ENCODE measurements around the gene ING3. TPM values are rescaled to one million over a fixed set of nuclear protein-coding genes. Genes with fewer than 3 reads are reported as not detected.

The ING3 gene
- total RNA-seq, 1 experiment from 2014 or later, result 16.1 TPM

DNA sequence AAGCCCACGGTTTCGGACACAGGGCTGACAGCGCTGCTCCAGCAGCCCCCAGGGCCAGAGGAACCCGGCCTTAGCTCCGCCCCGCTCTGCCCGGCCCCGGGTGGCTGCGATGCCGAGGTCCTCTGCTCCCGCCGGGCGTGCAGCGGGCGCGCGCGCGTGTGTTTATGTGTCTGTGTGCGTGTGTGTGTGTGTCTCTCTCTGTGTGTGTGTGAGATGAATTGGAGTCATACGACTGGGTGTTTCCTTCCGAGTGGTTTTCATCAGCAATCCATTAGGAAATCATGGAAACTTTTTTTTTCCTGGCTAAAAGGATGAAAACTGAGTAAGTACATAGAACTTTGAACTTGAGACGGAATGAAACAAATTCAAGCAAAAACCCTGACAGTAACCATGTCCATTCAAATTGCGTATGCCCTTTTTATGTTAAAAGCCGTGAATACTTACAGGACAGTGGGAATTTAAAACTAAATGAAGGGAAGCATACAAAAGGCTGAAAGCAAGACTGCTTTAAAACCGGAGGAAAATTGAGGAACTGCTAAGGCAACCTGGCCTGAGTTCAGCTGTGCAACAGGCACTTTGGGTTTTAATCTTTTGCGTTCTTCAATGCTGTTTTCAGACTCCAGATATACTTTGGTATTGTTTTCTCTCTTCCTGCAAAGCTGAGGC, 38.1 kb downstream of the ING3 start, which contains the start of gene CPED1:
Gene CPED1 (plus strand): TSS at position 121 of the 666 bp plus-strand sequence. CDS start 911 bp downstream, outside the sequence.
- CTCF ChIA-PET, result interaction anchor here (1.0 to 2.5 kb wide), 2 partner anchors 93 to 119 kb away, joined by 3 to 12 read pairs; no protein-coding TSS in a partner anchor
- no TSS peak for BruUV-seq (replicated peaks)
- H3K36me3 ChIP-seq (ENCODE audit: insufficient read depth, low read length, poor library complexity, severe bottlenecking), result no peaks in the 10 kb centered on the region
- H3K27ac ChIP-seq (ENCODE audit: low read depth, low read length, poor library complexity, severe bottlenecking), result no peak within 1 kb of the TSS
- POLR2A ChIA-PET (ENCODE audit: low non-redundant PET), result no interaction called here
- no peak for DNase-seq (ENCODE audit: low spot score)
- no peak for TF ChIP-seq EZH2 (IDR thresholded peaks at IDR 0.05; ENCODE audit: borderline replicate concordance, low read depth, low read length, poor library complexity, severe bottlenecking)
- H3K9me3 ChIP-seq (ENCODE audit: low read depth, low read length, poor library complexity, severe bottlenecking), result no peaks in the 10 kb centered on the region
- intact Hi-C loops (cut with micrococcal nuclease; ENCODE audit: unreplicated experiment), result loop anchor here (10.0 kb wide), 1 partner anchor 346 kb away; no protein-coding TSS in a partner anchor
- H3K4me1 ChIP-seq (ENCODE audit: insufficient read depth, low read length, poor library complexity, severe bottlenecking), result peaks cover 30% of the 10 kb centered on the region
- peak within 1 kb of the TSS; percentile 38 for H3K4me3 ChIP-seq (ENCODE audit: low read depth, low read length, poor library complexity, severe bottlenecking)
- no peaks in the 10 kb centered on the region for H3K27me3 ChIP-seq (replicated peaks; ENCODE audit: insufficient read depth, low read depth, low read length, poor library complexity)

DNA sequence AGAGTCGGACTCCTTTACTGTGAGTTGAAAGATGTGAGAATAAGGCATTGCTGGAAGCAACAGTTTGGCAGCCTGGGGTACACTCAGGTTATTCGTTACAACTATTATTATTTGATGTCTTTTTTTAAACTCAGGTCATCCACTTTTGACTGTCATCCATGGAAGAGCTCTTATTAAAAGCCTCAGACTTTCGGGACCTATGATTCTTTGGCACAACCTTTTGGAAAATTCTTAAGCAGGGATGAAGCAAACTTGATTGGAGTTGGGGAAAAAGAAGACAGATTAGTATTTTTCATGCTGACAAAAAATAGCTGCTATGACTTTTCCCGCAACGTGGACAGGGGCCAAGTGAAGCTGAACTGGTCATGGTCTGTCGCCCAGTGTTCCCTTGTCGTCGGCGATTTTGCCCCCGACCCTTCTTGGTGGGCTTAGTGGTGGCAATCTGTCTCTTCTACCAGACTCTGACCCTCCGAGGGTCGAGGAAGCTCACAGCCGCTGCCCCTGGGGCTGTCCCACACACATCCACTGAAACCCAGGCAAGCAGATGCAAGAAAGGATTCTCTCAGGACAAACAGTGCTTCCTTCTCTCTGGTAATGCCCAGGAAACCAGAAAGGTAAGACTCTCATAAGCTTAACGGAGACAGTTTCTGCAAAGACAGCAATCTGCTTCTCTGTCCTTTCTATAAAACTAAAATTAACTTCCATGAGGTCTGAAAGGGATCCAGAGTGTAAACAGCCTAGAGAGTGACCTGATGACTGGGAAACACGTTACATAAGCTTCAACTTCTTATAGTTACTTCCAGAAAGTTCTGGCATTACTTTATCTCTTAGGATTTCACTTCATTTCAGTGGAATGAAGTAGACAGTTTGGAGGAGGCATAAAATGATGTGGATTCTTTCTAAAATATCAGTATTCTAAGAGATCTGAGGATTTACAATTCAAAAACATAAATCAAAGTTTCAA, 39.0 kb downstream of the ING3 start:
- DNase-seq (ENCODE audit: low spot score), result no peak
- H3K27ac ChIP-seq (ENCODE audit: low read depth, low read length, poor library complexity, severe bottlenecking), result no peak overlapping the region
- H3K9me3 ChIP-seq (ENCODE audit: low read depth, low read length, poor library complexity, severe bottlenecking), result no peaks in the 10 kb centered on the region
- ChIA-PET POLR2A (ENCODE audit: low non-redundant PET) (no interaction called here), CTCF (no interaction called here)
- no peak for TF ChIP-seq EZH2 (IDR thresholded peaks at IDR 0.05; ENCODE audit: borderline replicate concordance, low read depth, low read length, poor library complexity, severe bottlenecking)
- TF ChIP-seq, protein P1, sequence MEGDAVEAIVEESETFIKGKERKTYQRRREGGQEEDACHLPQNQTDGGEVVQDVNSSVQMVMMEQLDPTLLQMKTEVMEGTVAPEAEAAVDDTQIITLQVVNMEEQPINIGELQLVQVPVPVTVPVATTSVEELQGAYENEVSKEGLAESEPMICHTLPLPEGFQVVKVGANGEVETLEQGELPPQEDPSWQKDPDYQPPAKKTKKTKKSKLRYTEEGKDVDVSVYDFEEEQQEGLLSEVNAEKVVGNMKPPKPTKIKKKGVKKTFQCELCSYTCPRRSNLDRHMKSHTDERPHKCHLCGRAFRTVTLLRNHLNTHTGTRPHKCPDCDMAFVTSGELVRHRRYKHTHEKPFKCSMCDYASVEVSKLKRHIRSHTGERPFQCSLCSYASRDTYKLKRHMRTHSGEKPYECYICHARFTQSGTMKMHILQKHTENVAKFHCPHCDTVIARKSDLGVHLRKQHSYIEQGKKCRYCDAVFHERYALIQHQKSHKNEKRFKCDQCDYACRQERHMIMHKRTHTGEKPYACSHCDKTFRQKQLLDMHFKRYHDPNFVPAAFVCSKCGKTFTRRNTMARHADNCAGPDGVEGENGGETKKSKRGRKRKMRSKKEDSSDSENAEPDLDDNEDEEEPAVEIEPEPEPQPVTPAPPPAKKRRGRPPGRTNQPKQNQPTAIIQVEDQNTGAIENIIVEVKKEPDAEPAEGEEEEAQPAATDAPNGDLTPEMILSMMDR (conservative IDR thresholded peaks at IDR 0.05; ENCODE audit: low read depth, low read length), result no peak
- H3K36me3 ChIP-seq (ENCODE audit: insufficient read depth, low read length, poor library complexity, severe bottlenecking), result no peaks in the 10 kb centered on the region
- H3K4me1 ChIP-seq (ENCODE audit: insufficient read depth, low read length, poor library complexity, severe bottlenecking), result peaks cover 38% of the 10 kb centered on the region
- no peaks in the 10 kb centered on the region for H3K27me3 ChIP-seq (replicated peaks; ENCODE audit: insufficient read depth, low read depth, low read length, poor library complexity)
- no TSS peak for BruUV-seq (replicated peaks)
- intact Hi-C loops (cut with micrococcal nuclease; ENCODE audit: unreplicated experiment), result loop anchor here (10.0 kb wide), 2 partner anchors 345 to 555 kb away; no protein-coding TSS in a partner anchor
- no peak overlapping the region for H3K4me3 ChIP-seq (ENCODE audit: low read depth, low read length, poor library complexity, severe bottlenecking)

DNA sequence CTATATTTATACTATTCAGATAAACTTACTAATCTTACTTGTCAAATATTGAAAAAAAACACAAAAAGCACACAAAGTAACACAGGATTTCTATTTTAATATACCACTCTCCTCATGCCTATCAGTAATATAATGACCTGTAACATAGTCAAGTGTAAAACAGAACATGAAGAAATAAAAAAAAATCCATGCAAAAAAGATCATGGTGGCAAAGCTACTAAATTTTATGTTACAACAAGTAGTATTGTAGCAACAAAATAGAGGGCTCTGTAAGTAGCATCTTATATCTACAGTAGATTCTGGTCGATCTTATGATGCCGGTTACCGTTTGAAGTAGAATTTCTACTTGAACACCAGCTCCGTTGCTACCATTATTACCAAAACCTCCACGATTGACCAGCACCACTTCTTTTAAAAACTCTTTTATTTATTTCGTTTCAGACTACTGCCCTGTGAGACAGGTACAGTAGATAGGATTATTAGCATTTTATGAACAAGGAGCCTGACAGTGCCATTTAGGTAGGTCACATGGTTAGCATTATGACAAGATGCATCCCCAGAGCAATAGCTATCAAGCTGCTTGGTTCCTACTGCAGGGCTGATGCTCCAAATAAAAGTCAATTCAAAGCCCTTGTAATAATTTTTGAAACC, 40.0 kb downstream of the ING3 start:
- Histone ChIP-seq H3K9me3 (ENCODE audit: low read depth, low read length, poor library complexity, severe bottlenecking) (no peaks in the 10 kb centered on the region), H3K27ac (ENCODE audit: low read depth, low read length, poor library complexity, severe bottlenecking) (no peak overlapping the region), H3K27me3 (replicated peaks; ENCODE audit: insufficient read depth, low read depth, low read length, poor library complexity) (no peaks in the 10 kb centered on the region), H3K4me3 (ENCODE audit: low read depth, low read length, poor library complexity, severe bottlenecking) (no peak overlapping the region), H3K36me3 (ENCODE audit: insufficient read depth, low read length, poor library complexity, severe bottlenecking) (no peaks in the 10 kb centered on the region), H3K4me1 (ENCODE audit: insufficient read depth, low read length, poor library complexity, severe bottlenecking) (peaks cover 44% of the 10 kb centered on the region)
- BruUV-seq (replicated peaks), result no TSS peak
- no peak for TF ChIP-seq EZH2 (IDR thresholded peaks at IDR 0.05; ENCODE audit: borderline replicate concordance, low read depth, low read length, poor library complexity, severe bottlenecking)
- TF ChIP-seq, protein P1 (conservative IDR thresholded peaks at IDR 0.05; ENCODE audit: low read depth, low read length), result no peak
- DNase-seq (ENCODE audit: low spot score), result no peak
- intact Hi-C loops (cut with micrococcal nuclease; ENCODE audit: unreplicated experiment), result loop anchor here (10.0 kb wide), 1 partner anchor 554 kb away; no protein-coding TSS in a partner anchor
- ChIA-PET CTCF (no interaction called here), POLR2A (ENCODE audit: low non-redundant PET) (no interaction called here)
